ENCODE results near the gene RBM5.

The RBM5 gene

DNA sequence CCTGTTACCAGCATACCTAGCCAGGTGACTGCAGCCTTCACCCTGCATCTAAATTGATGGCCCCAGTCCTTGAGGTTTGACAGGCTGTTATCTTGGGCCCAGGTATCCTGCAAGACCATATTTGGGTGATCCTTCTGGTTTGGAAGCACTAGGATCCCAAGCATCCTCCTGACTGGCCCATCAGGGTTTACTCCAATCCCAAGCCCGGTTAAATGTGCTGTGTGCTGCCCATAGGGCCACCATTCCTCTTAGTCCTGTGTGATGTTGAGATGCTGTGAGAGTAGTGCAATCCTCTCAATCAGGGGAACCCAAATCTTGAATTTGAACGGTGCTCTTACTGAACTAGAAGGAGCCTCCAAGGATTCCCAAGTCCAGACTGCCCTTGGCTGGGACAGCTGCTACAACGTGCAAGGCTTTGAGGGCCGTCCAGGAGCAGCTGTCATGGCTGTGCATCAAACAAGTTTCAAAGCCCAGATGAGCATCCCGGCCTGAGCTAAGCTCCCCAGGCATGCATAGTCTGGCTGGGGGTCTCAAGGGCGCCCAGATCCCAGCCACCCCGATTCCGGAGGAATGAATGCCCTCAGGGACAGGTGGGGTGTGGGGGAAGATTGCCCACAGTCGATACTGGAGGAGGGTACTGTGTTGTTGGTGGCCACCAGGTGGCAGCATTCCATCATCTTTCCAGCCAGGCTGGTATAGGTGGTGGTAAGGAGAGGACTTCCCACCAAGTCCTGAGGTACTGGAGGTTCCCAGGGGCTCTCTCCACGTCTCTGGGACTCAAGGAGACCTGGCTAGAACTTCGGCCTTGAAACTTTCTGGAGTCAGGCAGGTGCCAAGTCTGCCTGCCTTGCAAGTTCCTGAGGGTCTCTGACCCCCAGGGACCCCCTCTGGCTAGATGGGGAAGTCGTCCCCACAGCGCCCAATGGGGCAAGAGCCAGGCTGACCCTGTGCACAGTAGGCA, 32.6 kb downstream of the RBM5 start (continued):
- TF ChIP-seq, protein P1, sequence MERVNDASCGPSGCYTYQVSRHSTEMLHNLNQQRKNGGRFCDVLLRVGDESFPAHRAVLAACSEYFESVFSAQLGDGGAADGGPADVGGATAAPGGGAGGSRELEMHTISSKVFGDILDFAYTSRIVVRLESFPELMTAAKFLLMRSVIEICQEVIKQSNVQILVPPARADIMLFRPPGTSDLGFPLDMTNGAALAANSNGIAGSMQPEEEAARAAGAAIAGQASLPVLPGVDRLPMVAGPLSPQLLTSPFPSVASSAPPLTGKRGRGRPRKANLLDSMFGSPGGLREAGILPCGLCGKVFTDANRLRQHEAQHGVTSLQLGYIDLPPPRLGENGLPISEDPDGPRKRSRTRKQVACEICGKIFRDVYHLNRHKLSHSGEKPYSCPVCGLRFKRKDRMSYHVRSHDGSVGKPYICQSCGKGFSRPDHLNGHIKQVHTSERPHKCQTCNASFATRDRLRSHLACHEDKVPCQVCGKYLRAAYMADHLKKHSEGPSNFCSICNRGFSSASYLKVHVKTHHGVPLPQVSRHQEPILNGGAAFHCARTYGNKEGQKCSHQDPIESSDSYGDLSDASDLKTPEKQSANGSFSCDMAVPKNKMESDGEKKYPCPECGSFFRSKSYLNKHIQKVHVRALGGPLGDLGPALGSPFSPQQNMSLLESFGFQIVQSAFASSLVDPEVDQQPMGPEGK (tag by site-specific recombination; IDR thresholded peaks at IDR 0.05): peak; percentile 42; the same call in 1 of the 2 replicates
- TF ChIP-seq, protein P2, sequence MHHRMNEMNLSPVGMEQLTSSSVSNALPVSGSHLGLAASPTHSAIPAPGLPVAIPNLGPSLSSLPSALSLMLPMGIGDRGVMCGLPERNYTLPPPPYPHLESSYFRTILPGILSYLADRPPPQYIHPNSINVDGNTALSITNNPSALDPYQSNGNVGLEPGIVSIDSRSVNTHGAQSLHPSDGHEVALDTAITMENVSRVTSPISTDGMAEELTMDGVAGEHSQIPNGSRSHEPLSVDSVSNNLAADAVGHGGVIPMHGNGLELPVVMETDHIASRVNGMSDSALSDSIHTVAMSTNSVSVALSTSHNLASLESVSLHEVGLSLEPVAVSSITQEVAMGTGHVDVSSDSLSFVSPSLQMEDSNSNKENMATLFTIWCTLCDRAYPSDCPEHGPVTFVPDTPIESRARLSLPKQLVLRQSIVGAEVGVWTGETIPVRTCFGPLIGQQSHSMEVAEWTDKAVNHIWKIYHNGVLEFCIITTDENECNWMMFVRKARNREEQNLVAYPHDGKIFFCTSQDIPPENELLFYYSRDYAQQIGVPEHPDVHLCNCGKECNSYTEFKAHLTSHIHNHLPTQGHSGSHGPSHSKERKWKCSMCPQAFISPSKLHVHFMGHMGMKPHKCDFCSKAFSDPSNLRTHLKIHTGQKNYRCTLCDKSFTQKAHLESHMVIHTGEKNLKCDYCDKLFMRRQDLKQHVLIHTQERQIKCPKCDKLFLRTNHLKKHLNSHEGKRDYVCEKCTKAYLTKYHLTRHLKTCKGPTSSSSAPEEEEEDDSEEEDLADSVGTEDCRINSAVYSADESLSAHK (tag by site-specific recombination; IDR thresholded peaks at IDR 0.05): peak; percentile 19; the same call in 1 of the 2 replicates
- TF ChIP-seq ZNF670 (tag by site-specific recombination; IDR thresholded peaks at IDR 0.05; ENCODE audit: low read depth) (no peak), ZNF776 (tag by site-specific recombination; IDR thresholded peaks at IDR 0.05; ENCODE audit: borderline replicate concordance) (no peak), ZBTB7A (tag by site-specific recombination; IDR thresholded peaks at IDR 0.05; ENCODE audit: low read depth) (no peak), ZNF148 (tag by site-specific recombination; IDR thresholded peaks at IDR 0.05; ENCODE audit: borderline replicate concordance) (no peak), ZNF426 (tag by site-specific recombination; IDR thresholded peaks at IDR 0.05) (no peak)

- TF ChIP-seq HOXD13 (CRISPR knock-in tag; IDR thresholded peaks at IDR 0.05; ENCODE audit: borderline replicate concordance) (no peak), ZBTB10 (tag by site-specific recombination; IDR thresholded peaks at IDR 0.05) (0 out of 2 replicates have a peak, but pooled peaks have one; percentile 13)
- ChIA-PET POLR2A (interaction anchor here (1.1 kb wide), 1 partner anchor 31 kb away, joined by 3 read pairs; no protein-coding TSS in a partner anchor), CTCF (interaction anchor here (0.6 to 5.3 kb wide), 12 partner anchors 10 to 105 kb away, joined by 3 to 51 read pairs (median 4); partner anchors contain the start of gene GNAT1)
- peaks cover 5 to 49% of the 10 kb centered on the region in 2 experiments; a peak in 2 of 3 replicates for H3K36me3 ChIP-seq (ENCODE audit: control insufficient read depth in 2 of 2, insufficient read depth in 1 of 2, low read length in 2 of 2)
- H3K4me1 ChIP-seq (ENCODE audit: control insufficient read depth, insufficient read depth, low read length): peaks cover 7% of the 10 kb centered on the region
- no peak overlapping the region for H3K4me3 ChIP-seq (ENCODE audit: low read depth, low read length)
- no peak overlapping the region for H3K27ac ChIP-seq (ENCODE audit: extremely low read depth, low read depth, low read length)
- H3K9me3 ChIP-seq (ENCODE audit: control insufficient read depth, insufficient read depth, low read depth, low read length): no peaks in the 10 kb centered on the region
Measured at GRCh38 chr3:50122071-50122470, 33.4 kb downstream of the RBM5 start.

Data from HEK293 (cell line).